T-helper 2 cell treated with Interferon-gamma antibody and Interleukin-4, amounts not matched to agents 5 μg/mL and 100 μg/mL, for 36 hours (primary cell): ENCODE results near the gene SLC37A1.

ENCODE experiments used
- DNase-seq: peaks from one replicate; pipeline ENCODE4 v3.0.0; 2021; ENCODE audit warnings: low spot score
- H3K27ac Mint-ChIP-seq: one replicate; pipeline ENCODE4 v1.8.0; 2021; ENCODE audit warnings: mild to moderate bottlenecking, mixed read lengths
- H3K27me3 Mint-ChIP-seq: one replicate; pipeline ENCODE4 v1.8.0; 2021; ENCODE audit warnings: low read depth, mixed read lengths
- H3K36me3 Mint-ChIP-seq: one replicate; pipeline ENCODE4 v1.8.0; 2021; ENCODE audit warnings: low read depth, mixed read lengths
- H3K4me1 Mint-ChIP-seq: one replicate; pipeline ENCODE4 v1.8.0; 2021; ENCODE audit warnings: low read depth, mixed read lengths
- H3K4me3 Mint-ChIP-seq: one replicate; pipeline ENCODE4 v1.8.0; 2022; ENCODE audit warnings: mild to moderate bottlenecking, moderate library complexity, mixed read lengths
- H3K9me3 Mint-ChIP-seq: one replicate; pipeline ENCODE4 v1.8.0; 2021; ENCODE audit warnings: mixed read lengths

SLC37A1 gene

GRCh38 chr21:42565206-42565810 is 51.7 kb downstream of the SLC37A1 start:
- Mint-ChIP-seq H3K4me3 (no peak overlapping the region), H3K4me1 (no peaks in the 10 kb centered on the region), H3K36me3 (peaks cover 3% of the 10 kb centered on the region), H3K27me3 (no peaks in the 10 kb centered on the region), H3K9me3 (no peaks in the 10 kb centered on the region), H3K27ac (no peak overlapping the region)
- DNase-seq: no peak

GRCh38 chr21:42565886-42566523 is 52.4 kb downstream of the SLC37A1 start:
- peaks cover 3% of the 10 kb centered on the region for H3K36me3 Mint-ChIP-seq

GRCh38 chr21:42566524-42567213 is 53.0 kb downstream of the SLC37A1 start:
- no peaks in the 10 kb centered on the region for H3K9me3 Mint-ChIP-seq
- H3K27me3 Mint-ChIP-seq: no peaks in the 10 kb centered on the region
- no peak overlapping the region for H3K4me3 Mint-ChIP-seq
- DNase-seq: no peak
- H3K4me1 Mint-ChIP-seq: no peaks in the 10 kb centered on the region
- no peak overlapping the region for H3K27ac Mint-ChIP-seq
- peaks cover 6% of the 10 kb centered on the region for H3K36me3 Mint-ChIP-seq

More at GRCh38 chr21:42565886-42566523, 52.4 kb downstream of the SLC37A1 start:
- Mint-ChIP-seq H3K27ac (no peak overlapping the region), H3K27me3 (no peaks in the 10 kb centered on the region), H3K4me1 (no peaks in the 10 kb centered on the region), H3K4me3 (no peak overlapping the region), H3K9me3 (no peaks in the 10 kb centered on the region)
- DNase-seq: no peak

GRCh38 chr21:42567214-42567555 is 53.5 kb downstream of the SLC37A1 start:
- no peak overlapping the region for H3K27ac Mint-ChIP-seq
- no peak for DNase-seq
- no peaks in the 10 kb centered on the region for H3K27me3 Mint-ChIP-seq
- peaks cover 6% of the 10 kb centered on the region for H3K36me3 Mint-ChIP-seq
- H3K4me1 Mint-ChIP-seq: no peaks in the 10 kb centered on the region
- H3K4me3 Mint-ChIP-seq: no peak overlapping the region
- no peaks in the 10 kb centered on the region for H3K9me3 Mint-ChIP-seq

DNA sequence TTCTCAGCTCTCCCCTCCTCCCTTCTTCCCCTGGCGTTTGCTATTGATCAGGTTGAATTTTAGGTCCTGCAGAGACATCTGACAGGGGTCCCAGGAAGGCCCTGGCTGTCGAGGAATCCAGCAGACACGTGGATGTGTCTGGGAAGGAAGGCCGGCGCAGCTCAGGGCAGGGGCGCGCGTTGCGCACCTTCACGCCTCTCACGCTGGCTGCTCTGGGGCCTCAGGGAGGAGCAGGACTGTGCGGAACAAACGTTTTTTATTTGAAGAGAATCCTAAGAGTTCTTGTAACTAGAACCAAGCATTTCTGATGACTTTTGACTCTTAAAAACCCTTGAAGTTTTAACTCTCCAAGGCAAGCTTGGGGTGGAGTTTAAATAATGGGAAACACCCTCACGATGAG is 54.2 kb downstream of the SLC37A1 start:
- Mint-ChIP-seq H3K27me3 (no peaks in the 10 kb centered on the region), H3K4me1 (no peaks in the 10 kb centered on the region), H3K4me3 (no peak overlapping the region), H3K36me3 (peaks cover 6% of the 10 kb centered on the region), H3K27ac (no peak overlapping the region), H3K9me3 (no peaks in the 10 kb centered on the region)
- DNase-seq: no peak

DNA sequence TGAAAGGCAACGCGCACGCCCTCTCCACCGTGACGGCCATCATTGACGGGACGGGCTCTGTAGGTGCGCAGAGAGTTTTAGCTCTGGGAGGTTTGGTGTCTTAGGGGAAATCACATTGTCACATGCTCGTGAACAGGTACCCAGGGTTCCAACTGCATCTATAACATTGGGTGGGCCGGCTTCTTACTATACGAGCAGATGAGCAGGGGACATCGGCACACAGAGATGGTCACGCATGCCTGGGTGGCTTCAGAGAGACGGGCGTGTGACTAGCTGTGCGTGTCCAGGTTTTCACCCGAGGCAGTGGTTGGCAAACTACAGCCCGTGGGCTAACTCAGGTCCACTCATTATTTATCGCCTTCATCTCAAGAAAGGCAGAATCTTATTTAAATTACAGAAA is 54.7 kb downstream of the SLC37A1 start:
- no peak overlapping the region for H3K4me3 Mint-ChIP-seq
- DNase-seq: no peak
- H3K27ac Mint-ChIP-seq: no peak overlapping the region
- no peaks in the 10 kb centered on the region for H3K9me3 Mint-ChIP-seq
- H3K36me3 Mint-ChIP-seq: peaks cover 7% of the 10 kb centered on the region
- no peaks in the 10 kb centered on the region for H3K27me3 Mint-ChIP-seq
- no peaks in the 10 kb centered on the region for H3K4me1 Mint-ChIP-seq

DNA sequence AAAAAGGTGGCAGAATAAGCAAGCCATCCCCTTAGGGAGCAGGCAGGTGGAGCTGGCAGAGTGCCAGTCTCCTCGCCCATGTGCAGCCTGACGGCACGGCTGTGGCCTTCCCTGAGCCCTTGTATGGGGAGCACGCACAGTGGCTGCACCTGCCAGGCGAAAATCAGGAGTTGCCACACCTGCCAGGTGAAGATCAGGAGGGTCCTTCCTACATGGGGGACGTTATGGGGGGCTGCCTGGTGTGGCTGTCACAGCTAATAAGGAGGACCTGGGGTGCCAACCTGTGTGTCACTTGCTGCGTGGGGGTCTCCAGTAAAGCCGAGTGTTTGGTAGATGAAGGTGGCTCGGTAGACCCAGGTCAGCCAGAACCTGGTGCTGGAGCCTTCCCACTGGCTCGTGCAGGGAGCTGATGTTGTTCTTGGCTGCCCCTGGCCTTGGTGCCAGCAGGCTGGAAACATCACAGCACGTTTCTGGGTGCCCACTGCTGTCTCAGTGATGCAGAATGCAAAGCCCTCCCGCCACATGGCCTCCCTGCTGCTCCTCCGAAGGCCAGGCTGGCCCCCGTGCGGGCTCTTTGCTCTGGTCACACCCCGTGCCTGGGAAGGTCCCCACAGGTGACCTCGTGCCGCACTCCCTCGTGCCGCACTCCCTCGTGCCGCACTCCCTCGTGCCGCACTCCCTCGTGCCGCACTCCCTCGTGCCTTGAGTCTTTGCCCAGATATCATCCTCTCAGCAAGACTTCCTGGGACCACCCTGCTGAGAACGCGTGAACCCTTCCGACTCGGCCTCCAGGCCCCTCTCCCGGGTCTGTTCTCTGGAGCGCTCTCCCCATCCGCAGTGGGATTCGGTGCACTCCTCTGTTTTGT is 55.4 kb downstream of the SLC37A1 start:
- Mint-ChIP-seq H3K4me1 (no peaks in the 10 kb centered on the region), H3K9me3 (no peaks in the 10 kb centered on the region), H3K36me3 (peaks cover 7% of the 10 kb centered on the region), H3K27ac (no peak overlapping the region), H3K4me3 (no peak overlapping the region), H3K27me3 (no peaks in the 10 kb centered on the region)
- DNase-seq: no peak

DNA sequence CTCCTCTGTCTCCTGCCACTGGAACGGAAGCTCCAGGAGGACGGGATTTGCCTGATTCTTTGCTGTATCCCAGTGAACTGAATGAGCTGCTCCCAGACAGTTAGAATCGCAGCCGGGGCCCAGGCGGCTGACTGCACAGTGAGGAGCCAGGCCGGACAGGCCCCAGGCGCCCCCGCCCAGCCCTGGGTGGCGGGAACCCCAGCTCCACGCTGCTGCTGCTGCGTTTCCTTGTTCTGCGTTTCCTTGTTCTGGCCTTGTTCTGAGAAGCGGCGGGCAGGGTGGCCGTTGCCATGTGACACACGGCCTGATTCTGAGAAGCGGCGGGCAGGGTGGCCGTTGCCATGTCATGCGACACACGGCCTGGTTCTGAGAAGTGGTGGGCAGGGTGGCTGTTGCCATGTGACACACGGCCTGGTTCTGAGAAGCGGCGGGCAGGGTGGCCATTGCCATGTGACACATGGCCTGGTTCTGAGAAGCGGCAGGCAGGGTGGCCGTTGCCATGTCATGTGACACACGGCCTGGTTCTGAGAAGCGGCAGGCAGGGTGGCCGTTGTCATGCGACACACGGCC is 56.2 kb downstream of the SLC37A1 start:
- Mint-ChIP-seq H3K4me1 (no peaks in the 10 kb centered on the region), H3K4me3 (no peak overlapping the region), H3K27ac (no peak overlapping the region), H3K27me3 (no peaks in the 10 kb centered on the region), H3K9me3 (no peaks in the 10 kb centered on the region), H3K36me3 (peaks cover 7% of the 10 kb centered on the region)
- DNase-seq: no peak

GRCh38 chr21:42570362-42570761 is 56.7 kb downstream of the SLC37A1 start:
- H3K36me3 Mint-ChIP-seq: peaks cover 8% of the 10 kb centered on the region
- H3K9me3 Mint-ChIP-seq: no peaks in the 10 kb centered on the region
- H3K4me1 Mint-ChIP-seq: no peaks in the 10 kb centered on the region
- H3K27ac Mint-ChIP-seq: no peak overlapping the region
- H3K27me3 Mint-ChIP-seq: no peaks in the 10 kb centered on the region
- no peak for DNase-seq
- H3K4me3 Mint-ChIP-seq: no peak overlapping the region

- DNase-seq: no peak
- Mint-ChIP-seq H3K36me3 (peaks cover 13% of the 10 kb centered on the region), H3K9me3 (peaks cover 1% of the 10 kb centered on the region), H3K4me3 (no peak overlapping the region), H3K4me1 (no peaks in the 10 kb centered on the region), H3K27ac (no peak overlapping the region), H3K27me3 (no peaks in the 10 kb centered on the region)
Measured at GRCh38 chr21:42570841-42571387, 57.3 kb downstream of the SLC37A1 start.

GRCh38 chr21:42571391-42572150 is 57.9 kb downstream of the SLC37A1 start:
- peaks cover 16% of the 10 kb centered on the region for H3K36me3 Mint-ChIP-seq
- H3K9me3 Mint-ChIP-seq: peaks cover 7% of the 10 kb centered on the region
- no peak overlapping the region for H3K27ac Mint-ChIP-seq
- no peaks in the 10 kb centered on the region for H3K4me1 Mint-ChIP-seq
- no peak for DNase-seq
- H3K27me3 Mint-ChIP-seq: no peaks in the 10 kb centered on the region
- H3K4me3 Mint-ChIP-seq: no peak overlapping the region

GRCh38 chr21:42572906-42573495 is 59.3 kb downstream of the SLC37A1 start:
- H3K4me3 Mint-ChIP-seq: no peak overlapping the region
- DNase-seq: no peak
- peaks cover 19% of the 10 kb centered on the region for H3K36me3 Mint-ChIP-seq
- H3K27ac Mint-ChIP-seq: no peak overlapping the region
- H3K9me3 Mint-ChIP-seq: peaks cover 16% of the 10 kb centered on the region
- H3K27me3 Mint-ChIP-seq: no peaks in the 10 kb centered on the region
- no peaks in the 10 kb centered on the region for H3K4me1 Mint-ChIP-seq
